NK-92 (cell line): Measurements from ENCODE around the gene VCX3B.
"Not testable (repeated sequence)": the region's sequence is repeated elsewhere in the genome, so short reads cannot be mapped to it uniquely, and the experiment has no call there.

ENCODE experiments used
- DNase-seq: peaks from one replicate; lab custom pipeline; 2025; ENCODE audit not compliant: unreplicated experiment; lab: John Stamatoyannopoulos, UW

Gene VCX3B

DNA sequence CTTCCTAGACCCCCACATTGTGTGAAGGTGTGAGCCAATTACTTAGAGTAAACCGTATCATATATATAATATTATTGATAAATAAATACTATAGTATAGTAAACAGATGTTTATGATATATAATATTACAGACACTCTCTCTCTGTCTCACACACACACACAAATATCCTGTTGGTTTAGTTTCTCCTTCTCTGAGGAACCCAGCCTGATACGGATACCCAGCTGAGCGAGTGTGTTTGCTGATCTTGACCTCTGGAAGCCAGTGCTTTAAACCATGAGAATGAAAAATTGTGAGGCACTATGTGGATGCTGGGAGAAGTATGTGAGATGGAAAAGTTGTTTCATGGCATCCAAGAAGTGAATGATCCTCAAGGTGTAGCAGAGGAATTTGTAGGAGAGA is at the start of gene VCX3B:
Gene VCX3B (plus strand): TSS at position 301 of the 400 bp plus-strand sequence. CDS start 621 bp downstream, outside the sequence.
- DNase-seq, result not testable (repeated sequence)

DNA sequence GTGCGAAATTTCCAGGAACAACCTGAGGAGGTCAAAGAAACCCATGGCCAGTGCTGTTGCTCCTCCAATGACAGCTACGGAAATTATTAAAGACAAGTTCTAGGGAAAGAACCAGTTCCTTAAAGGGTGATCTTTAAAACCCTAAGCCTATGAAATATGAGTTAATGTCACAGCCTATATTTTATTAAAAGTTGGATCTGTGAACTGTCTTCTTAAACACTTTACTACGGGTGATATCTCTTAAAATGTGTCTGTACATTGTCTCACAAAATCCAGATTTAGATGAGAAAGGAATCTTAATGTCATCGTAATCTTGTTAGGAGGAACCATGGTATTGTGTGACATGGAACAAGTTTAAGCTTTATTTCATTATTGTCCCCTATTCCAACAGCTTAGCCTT is 46.3 kb upstream of the VCX3B start:
- DNase-seq, result no peak

DNA sequence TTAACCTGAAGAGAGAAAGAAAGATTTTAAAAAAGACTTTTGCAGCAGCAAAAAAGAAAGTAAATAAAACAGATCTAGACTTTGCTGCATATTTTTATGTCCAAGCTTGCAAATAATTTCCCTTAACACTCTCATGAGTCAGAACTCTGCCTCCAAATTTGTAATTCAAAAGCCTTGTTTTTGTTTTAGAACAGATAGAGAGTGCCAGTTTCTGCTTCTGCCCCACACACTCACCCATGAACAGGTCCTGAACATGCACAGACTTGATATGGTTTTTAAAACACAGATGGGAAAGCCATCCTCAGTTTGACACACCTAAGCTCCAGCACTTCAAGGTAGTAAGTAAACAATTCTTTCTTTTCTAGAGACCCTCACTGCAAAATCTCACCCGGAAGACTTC is 39.7 kb upstream of the VCX3B start:
- DNase-seq, result no peak

DNA sequence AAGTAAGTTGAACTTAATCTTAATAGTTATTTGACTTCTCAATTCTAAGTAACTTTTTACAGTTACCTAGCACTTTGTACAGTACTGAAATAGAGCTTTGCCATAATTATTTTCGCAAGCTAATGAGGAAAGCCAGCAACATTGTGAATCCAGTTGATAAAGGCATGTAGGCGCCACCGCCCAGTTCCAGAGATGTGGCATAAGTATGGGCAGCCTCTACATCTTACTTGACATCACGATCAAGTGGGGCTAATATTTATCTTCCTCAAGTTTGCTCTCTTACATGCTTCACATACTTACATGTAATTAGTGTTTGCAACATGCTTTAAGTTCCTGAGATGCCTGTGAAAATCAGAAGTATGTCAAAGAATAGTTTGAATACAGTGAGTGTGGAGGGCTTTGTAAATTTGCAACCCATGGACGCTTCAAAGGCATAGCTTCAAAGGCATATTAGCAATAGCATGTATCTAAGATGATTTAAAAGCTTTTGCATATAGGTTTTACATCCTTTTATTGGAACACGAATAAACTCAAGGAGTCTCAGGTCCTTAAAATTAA is 34.9 kb upstream of the VCX3B start:
- DNase-seq, result no peak

DNA sequence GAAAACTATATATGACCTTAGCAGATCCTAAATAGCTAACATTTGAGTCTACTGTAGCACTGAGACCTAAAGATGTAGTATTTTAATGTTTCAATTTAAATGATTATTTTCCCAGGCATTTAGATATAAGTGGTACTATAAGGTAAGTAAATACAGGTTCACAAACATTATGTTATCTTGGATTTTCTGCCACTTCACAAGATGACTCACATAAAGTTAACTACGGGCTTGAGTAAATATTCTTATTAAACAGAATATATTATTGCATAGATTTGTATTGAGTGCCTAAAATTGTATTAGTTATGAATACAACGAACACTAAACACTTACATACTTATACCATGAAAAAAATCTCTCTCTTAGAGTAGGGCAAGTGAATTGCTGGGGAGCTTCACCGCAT is 34.2 kb upstream of the VCX3B start:
- DNase-seq, result no peak

DNA sequence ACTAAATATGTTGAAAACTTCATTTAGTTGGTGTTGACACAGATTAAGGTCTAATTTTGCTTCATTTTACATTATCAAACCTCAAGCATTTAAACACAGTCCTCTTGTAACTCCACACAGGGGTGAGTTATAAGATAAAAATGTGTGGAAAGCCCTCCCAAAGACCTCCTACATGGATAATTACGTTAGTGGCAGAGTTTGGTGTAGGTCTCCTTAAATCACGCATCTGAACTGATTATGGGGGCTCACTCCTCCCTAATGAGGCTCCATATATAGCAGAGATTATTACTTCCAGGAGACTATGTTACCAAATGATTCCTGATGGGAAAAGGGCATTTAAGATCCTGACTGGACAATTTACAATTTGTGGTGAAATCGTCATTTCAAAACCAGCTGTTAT is 32.2 kb upstream of the VCX3B start:
- DNase-seq, result no peak

DNA sequence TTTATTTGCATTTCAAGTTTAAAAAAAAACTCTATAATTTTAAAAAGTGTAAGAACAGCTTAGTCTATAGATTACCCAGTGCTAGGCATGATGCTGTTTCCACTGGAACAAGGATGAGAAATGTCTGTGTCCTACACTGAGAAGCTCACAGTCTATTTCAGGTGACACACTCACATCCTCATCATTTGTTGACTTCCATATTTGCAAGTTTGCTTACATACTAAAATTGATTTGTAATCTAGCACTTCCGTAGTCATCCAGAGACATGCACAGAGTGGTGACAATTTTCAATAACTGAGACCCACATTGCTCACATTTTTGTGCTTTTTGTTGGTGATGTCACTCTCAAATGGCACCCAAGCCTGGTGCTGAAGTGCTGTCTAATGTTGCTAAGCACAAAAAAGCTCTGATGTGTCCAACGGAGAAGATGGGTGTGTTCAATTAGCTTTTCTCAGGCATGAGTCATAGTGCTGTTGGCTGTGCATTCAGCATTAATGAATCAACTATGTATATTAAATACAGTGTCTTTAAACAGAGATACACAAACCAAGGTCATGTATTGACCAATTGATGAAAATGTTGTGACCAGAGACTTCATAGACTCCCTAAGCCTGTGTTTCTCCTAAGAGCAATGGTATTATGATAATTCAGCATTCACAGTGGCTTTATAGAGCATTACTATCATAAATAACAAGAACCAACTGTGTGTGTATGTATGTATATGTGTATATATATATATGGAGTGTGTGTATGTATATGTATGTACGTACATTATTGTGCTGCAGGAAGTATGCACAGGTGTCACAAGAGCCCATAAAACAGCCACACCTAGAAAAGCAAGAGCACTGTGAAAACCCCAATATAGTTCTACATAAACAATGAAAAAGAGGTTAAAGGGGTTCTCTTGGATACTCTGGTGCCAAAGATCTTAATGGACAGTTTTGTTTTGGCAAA is 31.2 kb upstream of the VCX3B start:
- no peak for DNase-seq

DNA sequence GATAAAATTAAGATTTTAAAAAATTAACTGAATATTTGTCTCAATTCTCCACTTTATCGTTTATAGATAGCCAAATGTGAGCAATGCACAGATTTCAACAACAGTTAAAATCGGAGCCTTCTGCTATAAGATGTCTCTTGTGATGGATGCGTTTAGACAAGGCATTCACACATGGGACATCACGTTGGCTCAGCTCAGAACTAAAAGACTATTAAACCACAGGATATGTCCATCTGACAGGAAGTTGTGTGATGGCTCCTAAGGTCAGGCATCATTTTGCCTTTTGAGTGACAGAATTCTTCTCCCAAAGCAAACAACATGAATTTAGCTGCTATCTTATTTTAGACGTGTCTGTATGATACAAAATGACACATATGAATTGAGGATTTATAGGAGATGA is 17.3 kb upstream of the VCX3B start:
- no peak for DNase-seq

DNA sequence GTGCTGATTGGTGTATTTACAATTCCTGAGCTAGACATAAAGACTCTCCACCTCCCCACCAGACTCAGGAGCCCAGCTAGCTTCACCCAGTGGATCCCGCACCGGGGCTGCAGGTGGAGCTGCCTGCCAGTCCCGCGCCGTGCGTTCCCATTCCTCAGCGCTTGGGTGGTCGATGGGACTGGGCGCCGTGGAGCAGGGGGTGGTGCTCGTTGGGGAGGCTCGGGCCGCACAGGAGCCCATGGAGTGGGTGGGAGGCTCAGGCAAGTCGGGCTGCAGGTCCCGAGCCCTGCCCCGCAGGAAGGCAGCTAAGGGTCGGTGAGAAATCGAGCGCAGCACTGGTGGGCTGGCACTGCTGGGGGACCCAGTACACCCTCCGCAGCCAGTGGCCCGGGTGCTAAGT is 12.3 kb upstream of the VCX3B start:
- DNase-seq, result not testable (repeated sequence)

DNA sequence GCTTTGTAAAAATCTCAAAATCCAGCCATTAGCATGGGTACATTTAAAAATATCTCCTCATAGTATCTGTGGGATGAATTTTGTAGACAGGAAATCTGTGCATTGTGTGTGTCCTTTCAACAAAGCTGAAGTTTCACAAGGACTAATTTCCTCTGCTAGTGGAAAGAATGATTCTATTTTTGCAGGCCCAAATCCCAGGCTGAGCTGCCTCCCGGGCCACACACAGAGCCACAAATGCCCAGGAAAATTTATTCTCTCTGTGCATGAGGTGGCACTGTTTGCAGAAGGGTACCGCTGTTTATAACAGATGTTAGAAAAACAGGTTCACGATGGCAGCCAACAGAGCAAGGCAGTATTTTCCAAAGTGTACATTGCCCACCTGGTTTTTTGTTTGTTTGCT is 11.0 kb upstream of the VCX3B start:
- no peak for DNase-seq

DNA sequence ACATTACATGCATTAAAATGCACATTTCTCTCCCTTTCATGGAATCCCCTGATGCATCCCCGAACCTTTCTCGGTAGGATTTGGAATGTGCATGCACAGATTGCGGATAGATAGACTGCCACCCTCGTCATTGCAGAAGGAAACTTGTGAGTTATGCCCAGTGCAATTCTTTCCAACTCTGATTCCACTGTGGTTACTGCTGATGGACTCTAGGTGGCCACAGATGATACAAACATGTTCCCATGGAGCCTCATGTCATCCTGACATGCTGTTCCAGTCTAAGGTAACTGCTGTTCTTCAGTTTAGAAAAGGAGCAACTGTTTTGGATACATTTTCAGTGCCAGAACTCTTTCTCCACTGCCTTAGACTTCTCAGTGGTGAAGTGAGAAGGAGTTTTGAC is 9.1 kb upstream of the VCX3B start:
- no peak for DNase-seq

DNA sequence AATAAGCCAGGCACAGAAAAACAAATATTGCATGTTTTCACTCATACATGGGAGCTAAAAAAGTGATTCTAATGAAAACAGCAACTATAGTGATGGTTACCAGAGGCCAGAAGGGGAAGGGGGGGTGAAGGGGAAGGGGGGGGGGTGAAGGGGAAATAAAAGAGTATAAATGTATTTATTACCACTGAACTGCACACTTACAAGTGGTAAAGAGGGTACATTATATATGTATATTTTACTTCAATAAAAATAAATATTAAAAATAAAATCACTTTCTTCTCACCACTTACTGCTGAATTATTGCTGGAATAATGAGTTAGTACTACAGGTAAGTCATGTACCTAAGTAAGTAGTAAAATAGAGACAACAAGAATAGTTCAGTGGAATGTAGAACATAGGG is 2.1 kb upstream of the VCX3B start:
- DNase-seq, result no peak

DNA sequence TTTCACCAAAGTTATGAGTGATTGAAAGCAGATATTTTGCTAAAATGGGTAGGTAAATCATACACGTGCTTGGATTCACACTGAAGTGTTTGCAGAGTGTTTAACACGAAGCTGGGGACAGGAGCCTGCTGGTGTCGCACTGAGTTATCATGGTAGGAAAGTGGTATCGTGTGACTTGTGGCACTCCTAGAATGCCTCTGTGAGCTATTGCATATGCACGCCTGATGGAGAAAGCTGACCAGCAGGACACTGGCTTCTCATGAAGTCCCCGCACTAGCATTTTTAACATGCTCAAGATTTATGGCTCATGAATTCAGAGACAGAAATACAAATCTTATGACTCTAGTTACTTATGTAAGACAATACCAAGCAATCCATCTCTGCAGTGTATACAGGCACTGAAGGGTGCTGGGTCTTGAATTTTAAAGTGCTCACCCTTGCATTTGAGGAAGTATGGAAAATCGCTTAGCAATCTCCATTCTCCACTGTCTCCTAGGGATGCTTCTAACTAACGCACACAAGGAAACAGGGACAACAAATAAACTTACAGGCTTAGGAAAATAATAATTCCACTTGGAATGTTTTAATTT is 19.8 kb downstream of the VCX3B start:
- no peak for DNase-seq

DNA sequence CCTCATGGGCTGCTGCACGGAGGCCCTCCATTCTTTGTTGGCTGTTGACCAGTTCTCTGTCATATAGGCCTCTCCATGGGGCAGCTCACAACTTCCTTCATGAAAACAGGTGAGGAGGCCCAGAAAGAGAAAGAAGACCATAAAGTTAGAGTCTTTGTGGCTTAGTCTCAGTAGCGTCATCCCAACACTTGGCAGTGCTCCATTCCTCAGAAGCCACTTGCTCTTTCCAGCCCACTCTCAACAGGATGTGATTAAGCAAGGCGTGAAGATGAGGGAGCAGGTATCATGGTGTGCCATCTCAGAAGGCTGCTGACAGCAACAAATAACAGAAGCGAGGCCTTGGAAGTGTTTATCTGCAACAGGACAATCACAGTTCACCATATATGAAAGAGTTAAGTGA is 30.4 kb downstream of the VCX3B start:
- not testable (repeated sequence) for DNase-seq

DNA sequence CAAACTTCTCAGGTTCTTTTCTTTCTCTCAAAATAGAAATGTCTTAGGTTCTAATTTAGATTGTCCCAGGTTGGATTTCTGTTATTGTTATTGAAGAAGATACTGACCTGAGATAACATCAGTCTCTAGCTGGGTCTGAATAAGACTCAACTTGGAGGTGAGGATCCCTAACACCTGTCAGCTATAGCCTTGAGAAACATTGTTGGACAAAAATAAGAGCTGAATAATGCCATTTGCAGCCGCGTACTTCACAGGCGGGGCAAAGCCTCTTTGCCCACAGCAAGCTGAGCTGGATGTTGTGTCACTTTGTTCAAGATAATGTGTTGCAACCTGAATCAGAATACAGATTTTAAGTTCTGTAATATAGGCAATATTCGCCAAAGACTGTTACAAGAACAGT is 35.6 kb downstream of the VCX3B start:
- no peak for DNase-seq

DNA sequence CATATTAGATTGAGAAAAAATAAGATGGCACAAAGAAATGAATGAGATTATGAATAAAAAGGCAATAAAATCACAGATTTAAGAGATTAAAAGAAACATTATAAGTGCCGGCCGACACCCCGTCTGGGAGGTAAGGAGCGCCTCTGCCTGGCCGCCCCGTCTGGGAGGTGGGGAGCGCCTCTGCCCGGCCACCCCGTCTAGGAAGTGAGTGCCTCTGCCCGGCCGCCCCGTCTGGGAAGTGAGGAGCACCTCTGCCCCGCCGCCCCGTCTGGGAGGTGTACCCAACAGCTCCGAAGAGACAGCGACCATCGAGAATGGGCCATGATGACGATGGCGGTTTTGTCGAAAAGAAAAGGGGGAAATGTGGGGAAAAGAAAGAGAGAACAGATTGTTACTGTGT is 37.5 kb downstream of the VCX3B start:
- DNase-seq, result not testable (repeated sequence)

DNA sequence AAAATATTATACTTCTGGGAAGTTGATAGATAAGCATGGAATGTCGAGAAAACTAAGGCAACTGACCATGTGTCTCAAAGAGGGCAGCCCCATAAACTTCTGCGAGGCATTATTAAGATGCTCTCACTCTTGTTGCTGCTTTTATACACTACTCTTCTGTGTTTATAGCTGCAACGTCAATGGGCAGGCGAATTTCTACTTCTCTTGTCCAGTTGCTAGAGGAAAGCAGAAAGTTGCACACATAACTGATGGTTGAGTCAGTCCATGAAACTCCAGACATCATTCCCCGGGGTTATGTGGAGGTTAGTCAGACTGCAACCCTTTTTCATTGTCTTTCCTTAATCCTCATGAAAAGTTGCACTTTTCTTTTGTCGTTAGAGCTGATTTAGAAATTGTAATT is 39.8 kb downstream of the VCX3B start:
- DNase-seq, result no peak
